Stimulated activated CD8-positive, alpha-beta memory T cell treated with anti-CD3 and anti-CD28 coated beads, Interleukin-2, amount 100 ng/mL, for 48 hours (primary cell): ENCODE measurements around the gene RIN3.
A peak's percentile ranks its signal among the peaks of the same experiment; 100 is the strongest.

Experiments
- DNase-seq, 2 donors: peaks; one replicate each; pipeline ENCODE4 v3.0.0-alpha.2; 2020; ENCODE audit warnings: low read depth in 2 of 2

The RIN3 gene

GRCh38 chr14:92556863-92557543, 43.4 kb downstream of the RIN3 start:
- DNase-seq = no peak

- DNase-seq = no peak
These were observed 43.9 kb downstream of the RIN3 start for GRCh38 chr14:92557544-92557912.

- no peak for DNase-seq
These were observed 44.7 kb downstream of the RIN3 start for GRCh38 chr14:92558319-92558718.

GRCh38 chr14:92559486-92559885, 45.9 kb downstream of the RIN3 start:
- no peak for DNase-seq

- DNase-seq = no peak
These were observed 46.7 kb downstream of the RIN3 start for GRCh38 chr14:92560106-92560865.

- no peak for DNase-seq
These were observed 48.4 kb downstream of the RIN3 start for GRCh38 chr14:92561906-92562479.

GRCh38 chr14:92563359-92563758, 49.8 kb downstream of the RIN3 start:
- DNase-seq = no peak

- DNase-seq = no peak
These were observed 50.2 kb downstream of the RIN3 start for GRCh38 chr14:92563765-92564285.

GRCh38 chr14:92564344-92565039, 50.9 kb downstream of the RIN3 start:
- no peak for DNase-seq

- no peak for DNase-seq
These were observed 51.6 kb downstream of the RIN3 start for GRCh38 chr14:92565040-92565717.

- no peak for DNase-seq
These were observed 52.1 kb downstream of the RIN3 start for GRCh38 chr14:92565718-92566115.

GRCh38 chr14:92567173-92567725, 53.7 kb downstream of the RIN3 start:
- DNase-seq = no peak

GRCh38 chr14:92568621-92569479, 55.3 kb downstream of the RIN3 start:
- peak in 1 of 2 donors; percentile 46 for DNase-seq

- no peak for DNase-seq
These were observed 57.2 kb downstream of the RIN3 start for GRCh38 chr14:92570674-92571262.

- no peak for DNase-seq
These were observed 58.5 kb downstream of the RIN3 start for GRCh38 chr14:92572050-92572449.

- DNase-seq = no peak
These were observed 60.3 kb downstream of the RIN3 start for GRCh38 chr14:92573761-92574498.

- DNase-seq = no peak
These were observed 61.6 kb downstream of the RIN3 start for GRCh38 chr14:92575061-92575747.

GRCh38 chr14:92575748-92576303, 62.2 kb downstream of the RIN3 start:
- DNase-seq = no peak
